ENCODE results near the gene JPH3.

DNA sequence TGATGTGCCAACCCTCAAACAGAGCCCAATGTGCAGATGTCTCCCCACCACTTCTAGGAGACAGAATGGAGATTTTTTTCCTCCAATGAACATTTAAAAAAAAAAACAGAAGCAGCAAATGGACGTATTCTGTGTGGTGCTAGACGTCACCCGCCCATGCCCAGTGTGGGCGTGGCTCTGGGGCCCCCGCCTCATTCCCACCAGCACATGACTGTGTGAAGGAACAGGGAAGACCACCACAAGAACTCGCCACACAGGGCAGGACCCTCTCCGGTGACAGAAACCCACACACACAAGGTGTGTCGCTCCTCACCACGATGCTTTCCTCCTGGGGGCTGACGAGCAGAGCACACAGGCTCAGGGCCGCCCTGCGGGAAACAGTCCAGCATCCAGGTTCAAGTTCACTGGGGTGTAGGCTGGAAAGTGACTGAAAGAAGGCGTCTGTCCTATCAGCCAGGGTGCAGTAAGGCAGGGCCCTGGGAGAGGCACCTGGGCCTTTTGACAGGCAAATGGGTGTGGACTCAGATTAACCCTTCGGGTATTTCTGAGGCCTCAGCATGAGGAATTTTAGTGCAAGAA is 110.0 kb downstream of the JPH3 start:
- TF ChIP-seq CTCF (IDR thresholded peaks at IDR 0.05), result no peak
- no peak for TF ChIP-seq POLR2A (IDR thresholded peaks at IDR 0.05)
